Activated CD8-positive, alpha-beta memory T cell treated with anti-CD3 and anti-CD28 coated beads for 1 hour (primary cell): ENCODE results near the gene CIAO3.
"Not testable (repeated sequence)": the region's sequence is repeated elsewhere in the genome, so short reads cannot be mapped to it uniquely, and the experiment has no call there.

Experiments
- DNase-seq, 2 donors: peaks; one replicate each; pipeline ENCODE4 v3.0.0-alpha.2; 2020; ENCODE audit warnings: low read depth in 1 of 2; ENCODE audit errors: extremely low read depth in 1 of 2

The CIAO3 gene

GRCh38 chr16:694863-695354 lies 45.9 kb downstream of the CIAO3 start:
- DNase-seq = no peak

- DNase-seq = no peak
Observed at GRCh38 chr16:694187-694862, 46.5 kb downstream of the CIAO3 start.

GRCh38 chr16:693766-694165 lies 47.0 kb downstream of the CIAO3 start:
- DNase-seq = no peak

- no peak for DNase-seq
Observed at GRCh38 chr16:693364-693763, 47.4 kb downstream of the CIAO3 start.

- no peak for DNase-seq
Observed at GRCh38 chr16:692356-693108, 48.3 kb downstream of the CIAO3 start.

GRCh38 chr16:691242-691641 lies 49.6 kb downstream of the CIAO3 start:
- not testable (repeated sequence) for DNase-seq

GRCh38 chr16:689175-689897 lies 51.5 kb downstream of the CIAO3 start:
- no peak for DNase-seq

- DNase-seq = no peak
Observed at GRCh38 chr16:687499-687898, 53.3 kb downstream of the CIAO3 start.

GRCh38 chr16:686459-687260 lies 54.1 kb downstream of the CIAO3 start:
- DNase-seq = no peak

GRCh38 chr16:685967-686366 lies 54.8 kb downstream of the CIAO3 start:
- no peak for DNase-seq

GRCh38 chr16:684961-685696 lies 55.7 kb downstream of the CIAO3 start:
- no peak for DNase-seq

- peak; percentile 85 to 94 for DNase-seq
Observed at GRCh38 chr16:684071-684794, 56.6 kb downstream of the CIAO3 start, which contains the start of gene JMJD8. JMJD8 (minus strand) TSS chr16:684334; CDS start chr16:684319, 15 bp downstream.

GRCh38 chr16:683396-684070 lies 57.3 kb downstream of the CIAO3 start:
- DNase-seq = no peak

GRCh38 chr16:682493-683395 lies 58.1 kb downstream of the CIAO3 start:
- DNase-seq = no peak

- no peak for DNase-seq
Observed at GRCh38 chr16:681746-682427, 58.9 kb downstream of the CIAO3 start.

- DNase-seq = no peak
Observed at GRCh38 chr16:680967-681745, 59.6 kb downstream of the CIAO3 start.

GRCh38 chr16:680625-680945 lies 60.2 kb downstream of the CIAO3 start:
- no peak for DNase-seq
